Karpas-422 (cell line): ENCODE measurements around the gene GNG7. TPM values are rescaled to one million over a fixed set of nuclear protein-coding genes. Genes with fewer than 3 reads are reported as not detected.
"Not testable (repeated sequence)": the region's sequence is repeated elsewhere in the genome, so short reads cannot be mapped to it uniquely, and the experiment has no call there.

Experiments used
- DNase-seq: peaks from one replicate; pipeline ENCODE4 v3.0.0-alpha.2; 2015
- H2AFZ ChIP-seq: fragments of 200-600 bp; sonication (generic); 2 replicates; pipeline ENCODE4 v1.6.1; 2014; ENCODE audit warnings: antibody characterized with exemption, low read length, mixed read lengths
- H3K27ac ChIP-seq: fragments of 200-600 bp; sonication (generic); 2 replicates; pipeline ENCODE4 v1.5.1; 2014; ENCODE audit warnings: mild to moderate bottlenecking, low read length, moderate library complexity
- H3K27me3 ChIP-seq: fragments of 200-600 bp; sonication (generic); 2 replicates; pipeline ENCODE4 v1.6.1; 2014; ENCODE audit warnings: low read length, mixed read lengths
- H3K36me3 ChIP-seq: fragments of 200-600 bp; sonication (generic); 2 replicates; pipeline ENCODE4 v1.6.1; 2014; ENCODE audit warnings: low read length, mixed read lengths; ENCODE audit not compliant: insufficient read depth
- H3K4me1 ChIP-seq: fragments of 200-600 bp; sonication (generic); 2 replicates; pipeline ENCODE4 v1.6.1; 2014; ENCODE audit warnings: mild to moderate bottlenecking, low read length, mixed read lengths
- H3K4me2 ChIP-seq: fragments of 200-600 bp; sonication (generic); 2 replicates; pipeline ENCODE4 v1.6.1; 2014; ENCODE audit warnings: low read length, low read depth, mild to moderate bottlenecking; ENCODE audit not compliant: poor library complexity, severe bottlenecking
- H3K4me3 ChIP-seq: fragments of 200-600 bp; sonication (generic); 2 replicates; pipeline ENCODE4 v1.5.1; 2014; ENCODE audit warnings: mild to moderate bottlenecking, antibody characterized with exemption, low read length, mixed read lengths
- H3K79me2 ChIP-seq: fragments of 200-600 bp; sonication (generic); 2 replicates; pipeline ENCODE4 v1.6.1; 2014; ENCODE audit warnings: mild to moderate bottlenecking, low read length, mixed read lengths
- H3K9ac ChIP-seq: fragments of 200-600 bp; sonication (generic); 2 replicates; pipeline ENCODE4 v1.6.0; 2014; ENCODE audit warnings: low read length
- H3K9me2 ChIP-seq: fragments of 200-600 bp; sonication (generic), shearing (Covaris generic); replicated peaks from 2 replicates; pipeline ENCODE4 v1.6.0; 2014; ENCODE audit warnings: mild to moderate bottlenecking, low read length, moderate library complexity; ENCODE audit not compliant: insufficient read depth
- H3K9me3 ChIP-seq: fragments of 300-700, 200-600 bp; sonication (generic); 2 replicates; pipeline ENCODE4 v1.6.1; 2014; ENCODE audit warnings: low read length, mixed read lengths
- H4K20me1 ChIP-seq: fragments of 200-600 bp; sonication (generic); 2 replicates; pipeline ENCODE4 v1.6.1; 2014; ENCODE audit warnings: mild to moderate bottlenecking, antibody characterized with exemption, low read length, low read depth; ENCODE audit not compliant: insufficient read depth
- total RNA-seq: library from RNA; depleted of rRNA; stranded (reverse); fragments of >200 nt; shearing (Covaris generic); gene quantifications from 2 replicates; pipeline ENCODE4 v1.2.3, GENCODE V29; 2014; ENCODE audit warnings: low replicate concordance

The GNG7 gene
- total RNA-seq, 1 experiment from 2014 or later, result 0.19 TPM

DNA sequence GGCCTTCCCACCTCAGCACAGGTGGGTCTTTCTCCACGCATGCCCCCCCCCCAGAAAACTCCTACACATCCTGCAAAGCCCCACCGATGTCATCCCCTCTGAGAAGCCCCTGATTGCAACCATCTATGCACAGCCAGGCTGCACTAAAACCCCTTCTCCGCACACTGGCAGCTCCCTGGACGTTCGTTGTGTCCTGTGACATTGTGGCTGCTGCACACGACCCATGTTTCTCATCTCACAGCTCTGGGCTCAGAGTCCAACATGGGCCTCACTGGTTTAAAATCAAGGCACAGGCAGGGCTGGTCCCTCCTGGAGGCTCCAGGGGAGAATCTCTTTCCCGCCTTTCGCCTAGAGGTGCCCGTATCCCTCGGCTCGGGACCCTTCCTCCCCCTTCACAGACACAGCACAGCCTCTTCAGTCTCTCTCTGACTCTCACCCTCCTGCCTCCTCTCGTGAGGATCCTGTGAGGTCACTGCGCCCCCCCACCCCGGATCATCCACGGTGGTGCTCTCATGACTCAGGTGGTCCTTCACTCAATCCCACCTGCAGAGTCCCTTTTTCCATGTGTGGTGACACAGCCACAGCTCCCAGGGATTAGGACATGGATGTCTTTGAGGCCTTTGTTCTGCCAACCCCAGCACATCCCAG lies 155.3 kb downstream of the GNG7 start:
- H3K27me3 ChIP-seq, result no peaks in the 10 kb centered on the region
- H3K4me3 ChIP-seq, result no peak overlapping the region
- H2AFZ ChIP-seq, result no peak overlapping the region
- H3K36me3 ChIP-seq, result no peaks in the 10 kb centered on the region
- no peaks in the 10 kb centered on the region for H3K9me3 ChIP-seq
- H3K27ac ChIP-seq, result no peak overlapping the region
- no peak overlapping the region for H3K4me2 ChIP-seq
- H3K79me2 ChIP-seq, result no peaks in the 10 kb centered on the region
- no peak for DNase-seq
- peaks cover 35% of the 10 kb centered on the region for H3K4me1 ChIP-seq
- no peaks in the 10 kb centered on the region for H4K20me1 ChIP-seq
- no peaks in the 10 kb centered on the region for H3K9me2 ChIP-seq
- H3K9ac ChIP-seq, result no peak overlapping the region

DNA sequence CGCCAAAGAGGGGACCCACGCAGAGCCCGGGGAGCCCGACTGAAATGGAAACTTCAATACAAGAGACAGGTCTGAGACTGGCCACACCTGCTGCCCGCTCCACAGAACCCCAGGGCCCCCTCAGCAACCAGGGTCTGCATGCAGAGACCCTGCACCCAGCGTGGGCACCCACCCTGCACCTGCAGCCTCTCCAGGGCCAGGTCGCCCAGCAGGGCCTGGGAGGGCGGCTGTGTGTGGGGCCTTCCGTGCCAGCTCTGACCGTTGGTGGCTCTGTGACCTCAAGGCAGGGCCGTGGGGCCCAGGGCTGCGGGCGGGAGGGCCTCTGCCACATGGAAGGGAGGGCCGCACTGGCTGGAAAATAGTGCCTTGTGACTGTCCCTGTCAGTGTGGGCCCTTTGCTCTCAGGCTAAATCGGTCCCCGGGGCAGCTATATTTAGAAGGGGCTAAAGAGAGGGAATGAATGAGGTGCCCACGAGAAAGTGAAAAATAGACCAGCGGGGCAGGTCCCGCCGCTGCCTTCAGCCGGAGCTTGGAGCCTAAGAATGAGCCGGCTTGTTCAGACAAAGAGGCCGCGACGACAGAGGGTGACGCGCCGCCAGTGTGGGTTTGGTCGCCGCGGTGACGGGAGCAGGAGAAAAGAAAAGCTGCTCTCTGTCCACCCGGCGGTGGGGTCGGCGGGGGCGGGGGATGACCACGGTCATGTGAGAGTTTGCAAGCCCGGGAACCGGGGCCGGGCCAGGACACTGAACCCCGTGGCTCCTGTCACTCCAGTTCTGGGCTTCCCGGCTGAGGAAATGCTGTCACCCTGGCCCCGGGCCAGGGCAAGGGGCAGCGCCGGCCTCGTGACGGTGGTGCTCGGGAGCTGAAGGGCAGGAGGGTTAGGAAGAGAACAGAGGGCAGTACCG lies 156.1 kb downstream of the GNG7 start:
- no peaks in the 10 kb centered on the region for H3K36me3 ChIP-seq
- no peaks in the 10 kb centered on the region for H3K9me2 ChIP-seq
- no peak for DNase-seq
- peaks cover 35% of the 10 kb centered on the region for H3K4me1 ChIP-seq
- no peak overlapping the region for H3K4me3 ChIP-seq
- H3K9ac ChIP-seq, result no peak overlapping the region
- no peaks in the 10 kb centered on the region for H3K79me2 ChIP-seq
- H3K27me3 ChIP-seq, result no peaks in the 10 kb centered on the region
- no peak overlapping the region for H2AFZ ChIP-seq
- H3K9me3 ChIP-seq, result no peaks in the 10 kb centered on the region
- H3K4me2 ChIP-seq, result no peak overlapping the region
- no peaks in the 10 kb centered on the region for H4K20me1 ChIP-seq
- no peak overlapping the region for H3K27ac ChIP-seq

DNA sequence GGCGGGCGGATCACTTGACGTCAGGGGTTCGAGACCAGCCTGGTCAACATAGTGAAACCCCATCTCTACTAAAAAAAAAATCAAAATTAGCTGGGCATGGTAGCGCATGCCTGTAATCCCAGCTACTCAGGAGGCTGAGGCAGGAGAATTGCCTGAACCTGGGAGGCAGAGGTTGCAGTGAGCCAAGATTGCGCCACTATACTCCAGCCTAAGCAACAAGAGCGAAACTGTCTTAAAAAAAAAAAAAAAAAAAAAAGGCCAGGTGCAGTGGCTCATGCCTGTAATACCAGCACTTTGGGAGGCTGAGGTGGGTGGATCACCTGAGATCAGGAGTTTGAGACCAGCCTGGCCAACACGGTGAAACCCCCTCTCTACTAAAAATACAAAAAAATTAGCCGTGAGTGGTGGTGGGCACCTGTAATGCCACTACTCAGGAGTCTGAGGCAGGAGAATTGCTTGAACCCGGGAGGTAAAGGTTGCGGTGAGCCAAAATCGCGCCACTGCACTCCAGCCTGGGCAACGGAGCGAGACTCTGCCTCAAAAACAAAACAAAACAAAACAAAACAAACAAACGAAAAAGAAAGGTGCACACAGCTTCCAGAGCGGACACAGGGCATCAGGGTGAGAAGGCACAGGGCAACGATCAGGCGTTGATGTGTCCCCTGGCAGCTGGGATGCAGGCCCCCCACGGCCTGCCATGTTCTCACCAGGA lies 156.9 kb downstream of the GNG7 start:
- peaks cover 35% of the 10 kb centered on the region for H3K4me1 ChIP-seq
- not testable (repeated sequence) for H2AFZ ChIP-seq, H4K20me1 ChIP-seq, H3K36me3 ChIP-seq, H3K4me3 ChIP-seq, H3K79me2 ChIP-seq, H3K27ac ChIP-seq, DNase-seq, H3K27me3 ChIP-seq, H3K4me2 ChIP-seq, H3K9ac ChIP-seq, H3K9me2 ChIP-seq, H3K9me3 ChIP-seq

DNA sequence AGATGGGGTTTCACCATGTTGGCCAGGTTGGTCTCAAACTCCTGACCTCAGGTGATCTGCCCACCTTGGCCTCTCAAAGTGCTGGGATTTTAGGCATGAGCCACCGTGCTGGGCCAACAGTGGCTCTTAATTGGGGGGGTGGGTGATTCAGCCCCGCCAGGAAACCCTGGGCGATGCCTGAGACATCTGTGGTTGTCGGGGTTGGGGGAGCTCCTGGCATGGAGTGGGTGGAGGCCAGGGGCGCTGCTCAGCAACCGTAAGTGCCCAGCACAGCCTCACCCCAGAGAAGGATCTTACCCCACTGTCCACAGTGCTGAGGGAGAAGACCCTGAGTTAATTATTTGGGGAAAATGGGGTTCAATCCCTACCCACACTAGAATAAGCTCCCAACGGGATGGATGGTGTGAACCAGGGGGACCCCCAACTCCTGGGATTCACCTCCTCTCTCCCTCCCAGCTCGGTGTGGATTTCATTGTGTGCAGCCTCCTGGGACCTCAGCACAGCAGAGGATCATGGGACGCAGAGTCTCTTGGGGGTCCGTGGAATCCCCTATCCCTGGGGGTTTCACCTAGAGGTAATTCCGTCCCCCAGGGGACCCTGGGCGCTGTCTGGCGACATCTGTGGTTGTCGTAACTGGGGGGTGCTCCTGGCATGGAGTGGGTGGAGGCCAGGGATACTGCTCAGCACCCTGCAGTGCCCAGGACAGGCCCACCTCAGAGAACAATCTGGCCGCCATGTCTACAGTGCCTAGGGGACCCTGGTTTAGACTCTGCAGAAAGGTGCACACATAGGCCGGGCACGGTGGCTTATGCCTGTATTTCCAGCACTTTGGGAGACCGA lies 157.7 kb downstream of the GNG7 start:
- Histone ChIP-seq H4K20me1 (no peaks in the 10 kb centered on the region), H2AFZ (no peak overlapping the region), H3K4me3 (no peak overlapping the region), H3K79me2 (no peaks in the 10 kb centered on the region), H3K9ac (no peak overlapping the region), H3K27me3 (no peaks in the 10 kb centered on the region), H3K9me3 (no peaks in the 10 kb centered on the region), H3K4me1 (peaks cover 35% of the 10 kb centered on the region), H3K4me2 (peak overlapping the region; percentile 83), H3K9me2 (no peaks in the 10 kb centered on the region), H3K27ac (no peak overlapping the region; the same call in 1 of the 2 replicates), H3K36me3 (no peaks in the 10 kb centered on the region)
- DNase-seq, result peak; percentile 57

DNA sequence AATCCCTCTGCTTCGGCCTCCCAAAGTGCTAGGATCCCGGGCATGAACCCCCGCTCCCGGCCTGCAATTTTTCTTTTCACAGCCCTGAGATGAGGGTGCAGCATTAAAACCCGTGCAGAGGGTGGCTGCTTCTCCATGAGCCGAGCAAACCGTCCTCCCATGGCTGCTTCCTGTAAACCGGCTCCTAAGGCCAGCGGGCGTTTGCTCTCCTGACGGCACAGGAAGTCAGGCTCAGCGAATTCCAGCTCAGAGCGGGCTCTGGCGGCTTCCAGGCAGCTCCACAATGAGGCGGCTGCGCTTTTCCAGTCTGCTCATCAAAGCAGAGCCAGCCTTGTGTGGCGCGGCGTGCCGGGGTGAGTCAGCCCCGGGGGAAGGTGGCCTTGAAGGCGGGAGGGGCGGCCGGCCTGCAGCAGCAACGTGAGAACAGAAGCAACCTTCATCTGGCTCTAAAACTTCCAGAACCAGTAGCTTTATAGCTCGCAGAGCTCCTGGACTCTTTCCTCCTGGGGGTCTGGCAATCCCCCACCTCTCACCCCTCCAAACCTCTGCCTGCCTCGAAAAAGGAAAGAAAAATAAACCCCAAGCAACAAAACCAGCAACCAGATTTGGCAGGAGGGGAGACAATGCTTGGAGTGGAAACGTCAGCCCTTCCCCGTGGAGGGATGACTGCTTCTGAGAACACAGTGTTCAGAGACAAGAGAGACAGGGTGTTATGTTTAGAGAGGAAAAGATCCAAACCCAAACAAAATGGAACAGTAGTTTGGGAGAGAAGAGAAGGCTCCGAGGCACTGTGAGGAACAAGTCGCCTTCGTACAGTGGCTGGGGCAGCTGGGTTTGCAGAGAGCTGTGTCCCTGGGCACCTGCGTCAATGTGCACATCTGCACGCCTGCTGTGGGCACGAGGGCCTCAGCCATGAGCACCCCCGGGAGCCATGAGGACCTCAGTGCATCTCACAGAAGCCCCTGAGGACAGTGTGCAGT lies 158.7 kb downstream of the GNG7 start:
- Histone ChIP-seq H3K36me3 (no peaks in the 10 kb centered on the region), H3K9me3 (no peaks in the 10 kb centered on the region), H2AFZ (peak overlapping the region; percentile 90), H3K27ac (peak overlapping the region; percentile 86), H4K20me1 (no peaks in the 10 kb centered on the region), H3K4me1 (peaks cover 35% of the 10 kb centered on the region), H3K9me2 (no peaks in the 10 kb centered on the region), H3K9ac (peak overlapping the region; percentile 61), H3K27me3 (no peaks in the 10 kb centered on the region), H3K79me2 (no peaks in the 10 kb centered on the region), H3K4me2 (peak overlapping the region; percentile 83), H3K4me3 (peak overlapping the region; percentile 54)
- DNase-seq, result peak; percentile 91

DNA sequence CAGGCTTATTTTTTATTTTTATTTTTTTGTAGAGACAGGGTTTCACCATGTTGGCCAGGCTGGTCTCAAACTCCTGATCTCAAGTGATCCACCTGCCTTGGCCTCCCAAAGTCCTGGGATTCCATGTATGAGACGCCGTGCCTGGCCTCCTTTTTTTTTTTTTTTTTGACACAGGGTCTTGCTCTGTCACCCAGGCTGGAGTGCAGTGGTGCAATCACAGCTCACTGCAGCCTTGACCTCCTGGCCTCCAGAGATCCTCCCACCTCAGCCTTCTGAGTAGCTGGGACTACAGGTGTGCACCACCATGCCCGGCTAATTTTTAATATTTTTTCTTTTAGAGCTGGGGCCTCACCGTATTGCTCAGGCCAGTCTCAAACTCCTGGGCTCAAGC lies 159.4 kb downstream of the GNG7 start:
- peak overlapping the region; percentile 54; the same call in 1 of the 2 replicates for H3K4me3 ChIP-seq
- H3K27me3 ChIP-seq, H3K36me3 ChIP-seq, DNase-seq, H3K9me2 ChIP-seq, H3K79me2 ChIP-seq, H3K9me3 ChIP-seq, H4K20me1 ChIP-seq: not testable (repeated sequence)
- H3K9ac ChIP-seq, result peak overlapping the region; percentile 61
- H3K4me2 ChIP-seq, result peak overlapping the region; percentile 83
- peaks cover 35% of the 10 kb centered on the region for H3K4me1 ChIP-seq
- H3K27ac ChIP-seq, result peak overlapping the region; percentile 86; the same call in 1 of the 2 replicates
- peak overlapping the region; percentile 90; the same call in 1 of the 2 replicates for H2AFZ ChIP-seq
